ENCODE measurements around the gene ZBTB7C.

ZBTB7C gene

GRCh38 chr18:48142353-48142752 is 266.8 kb downstream of the ZBTB7C start:
- H3K4me3 ChIP-seq (ENCODE audit: low read depth in 1 of 2, low read length in 1 of 2) = no peak overlapping the region
- no peak for TF ChIP-seq CTCF (IDR thresholded peaks at IDR 0.05)
- H3K4me1 ChIP-seq (ENCODE audit: control insufficient read depth in 1 of 2, insufficient read depth in 1 of 2, low read depth in 1 of 2, low read length in 1 of 2) = peaks cover 0 to 6% of the 10 kb centered on the region in 2 experiments
- no peaks in the 10 kb centered on the region for H3K36me3 ChIP-seq
- H3K27ac ChIP-seq = no peak overlapping the region
- H3K9me3 ChIP-seq = no peaks in the 10 kb centered on the region
- H3K27me3 ChIP-seq = peaks cover 73% of the 10 kb centered on the region

GRCh38 chr18:48140731-48141130 is 268.5 kb downstream of the ZBTB7C start:
- Histone ChIP-seq H3K36me3 (no peaks in the 10 kb centered on the region), H3K9me3 (no peaks in the 10 kb centered on the region), H3K27me3 (peaks cover 75% of the 10 kb centered on the region), H3K4me1 (ENCODE audit: control insufficient read depth in 1 of 2, insufficient read depth in 1 of 2, low read depth in 1 of 2, low read length in 1 of 2) (peaks cover 0 to 6% of the 10 kb centered on the region in 2 experiments), H3K27ac (no peak overlapping the region), H3K4me3 (ENCODE audit: low read depth in 1 of 2, low read length in 1 of 2) (no peak overlapping the region)
- TF ChIP-seq CTCF (IDR thresholded peaks at IDR 0.05) = no peak

GRCh38 chr18:48139431-48140347 is 269.5 kb downstream of the ZBTB7C start:
- Histone ChIP-seq H3K36me3 (no peaks in the 10 kb centered on the region), H3K4me1 (ENCODE audit: control insufficient read depth in 1 of 2, insufficient read depth in 1 of 2, low read depth in 1 of 2, low read length in 1 of 2) (no peaks in the 10 kb centered on the region), H3K27ac (no peak overlapping the region), H3K27me3 (peaks cover 85% of the 10 kb centered on the region), H3K9me3 (no peaks in the 10 kb centered on the region), H3K4me3 (ENCODE audit: low read depth in 1 of 2, low read length in 1 of 2) (no peak overlapping the region)
- no peak for TF ChIP-seq CTCF (IDR thresholded peaks at IDR 0.05)

GRCh38 chr18:48138660-48139430 is 270.3 kb downstream of the ZBTB7C start:
- Histone ChIP-seq H3K27me3 (peaks cover 94% of the 10 kb centered on the region), H3K36me3 (no peaks in the 10 kb centered on the region), H3K4me1 (ENCODE audit: control insufficient read depth in 1 of 2, insufficient read depth in 1 of 2, low read depth in 1 of 2, low read length in 1 of 2) (no peaks in the 10 kb centered on the region), H3K4me3 (ENCODE audit: low read depth in 1 of 2, low read length in 1 of 2) (no peak overlapping the region), H3K27ac (no peak overlapping the region), H3K9me3 (no peaks in the 10 kb centered on the region)
- no peak for TF ChIP-seq CTCF (IDR thresholded peaks at IDR 0.05)

GRCh38 chr18:48138210-48138609 is 271.0 kb downstream of the ZBTB7C start:
- no peak overlapping the region for H3K27ac ChIP-seq
- no peak for TF ChIP-seq CTCF (IDR thresholded peaks at IDR 0.05)
- peaks cover 99% of the 10 kb centered on the region for H3K27me3 ChIP-seq
- no peaks in the 10 kb centered on the region for H3K36me3 ChIP-seq
- no peaks in the 10 kb centered on the region for H3K9me3 ChIP-seq
- no peaks in the 10 kb centered on the region for H3K4me1 ChIP-seq (ENCODE audit: control insufficient read depth in 1 of 2, insufficient read depth in 1 of 2, low read depth in 1 of 2, low read length in 1 of 2)
- no peak overlapping the region for H3K4me3 ChIP-seq (ENCODE audit: low read depth in 1 of 2, low read length in 1 of 2)

Data from neutrophil (primary cell).